Skeletal muscle cell (primary cell): ENCODE measurements around the gene PRR14L.
A peak's percentile ranks its signal among the peaks of the same experiment; 100 is the strongest.
"Not testable (repeated sequence)": the region's sequence is repeated elsewhere in the genome, so short reads cannot be mapped to it uniquely, and the experiment has no call there.

Experiments
- DNase-seq: peaks from one replicate; pipeline ENCODE4 v3.0.0-alpha.2; 2010; ENCODE audit warnings: low read depth
- H3K4me3 ChIP-seq: 2 replicates; pipeline ENCODE4 v1.5.1; 2011; ENCODE audit warnings: low read depth, mild to moderate bottlenecking, control low read depth, low read length, moderate library complexity

Gene PRR14L

GRCh38 chr22:31742682-31743081 is 7.2 kb downstream of the PRR14L start:
- DNase-seq, result no peak
- no peak overlapping the region for H3K4me3 ChIP-seq

DNA sequence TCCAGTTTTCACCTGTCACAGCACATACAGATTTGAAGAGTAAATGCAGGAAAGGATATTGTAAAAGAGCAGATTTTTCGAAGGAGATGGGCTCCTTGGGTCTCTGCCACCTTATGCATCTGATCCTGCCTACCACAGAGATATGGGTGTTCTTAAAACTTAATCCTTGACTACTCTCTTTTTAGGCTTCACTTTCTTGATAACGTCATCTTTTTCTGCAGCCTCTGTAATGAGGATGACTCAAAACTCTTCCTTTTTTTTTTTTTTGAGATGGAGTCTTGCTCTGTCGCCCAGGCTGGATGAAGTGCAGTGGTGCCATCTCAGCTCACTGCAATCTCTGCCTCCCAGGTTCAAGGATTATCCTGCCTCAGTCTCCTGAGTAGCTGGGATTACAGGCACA is 7.8 kb downstream of the PRR14L start:
- DNase-seq, result no peak
- H3K4me3 ChIP-seq, result no peak overlapping the region

DNA sequence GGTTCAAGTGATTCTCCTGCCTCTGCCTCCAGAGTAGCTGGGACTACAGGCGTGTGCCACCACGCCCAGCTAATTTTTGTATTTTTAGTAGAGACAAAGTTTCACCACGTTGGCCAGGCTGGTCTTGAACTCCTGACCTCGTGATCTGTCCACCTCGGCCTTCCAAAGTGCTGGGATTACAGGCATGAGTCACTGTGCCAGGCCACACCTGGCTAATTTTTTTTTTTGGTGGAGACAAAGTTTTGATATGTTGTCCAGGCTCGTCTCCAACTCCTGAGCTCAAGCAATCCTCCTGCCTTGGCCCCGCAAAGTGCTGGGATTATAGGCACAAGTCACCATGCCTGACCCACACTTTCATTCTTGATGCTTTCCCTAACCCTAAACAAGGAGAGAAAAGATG is 9.6 kb downstream of the PRR14L start:
- not testable (repeated sequence) for H3K4me3 ChIP-seq, DNase-seq

DNA sequence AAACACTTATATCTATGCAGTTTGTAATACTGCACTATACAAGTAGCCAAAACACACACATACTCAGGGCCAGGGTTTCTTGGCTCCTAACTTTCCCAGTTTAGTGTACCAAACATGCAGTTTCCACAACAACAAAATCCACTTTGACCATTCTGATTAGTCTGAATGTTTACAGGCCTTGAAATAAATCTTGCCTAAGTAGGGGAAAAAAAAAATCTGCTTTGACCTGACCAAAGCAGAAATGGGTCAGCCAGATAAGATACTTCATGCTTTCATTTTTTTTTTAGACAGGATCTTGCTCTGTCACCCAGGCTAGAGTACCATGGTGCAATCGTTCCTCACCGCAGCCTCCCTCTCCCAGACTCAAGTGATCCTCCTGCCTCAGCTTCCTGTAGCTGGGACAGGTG is 10.1 kb downstream of the PRR14L start:
- DNase-seq, result no peak
- H3K4me3 ChIP-seq, result no peak overlapping the region

GRCh38 chr22:31738566-31738965 is 11.4 kb downstream of the PRR14L start:
- H3K4me3 ChIP-seq, result no peak overlapping the region
- DNase-seq, result no peak

GRCh38 chr22:31737932-31738331 is 12.0 kb downstream of the PRR14L start:
- no peak for DNase-seq
- H3K4me3 ChIP-seq, result no peak overlapping the region

GRCh38 chr22:31736458-31736857 is 13.5 kb downstream of the PRR14L start:
- H3K4me3 ChIP-seq, result no peak overlapping the region
- no peak for DNase-seq

DNA sequence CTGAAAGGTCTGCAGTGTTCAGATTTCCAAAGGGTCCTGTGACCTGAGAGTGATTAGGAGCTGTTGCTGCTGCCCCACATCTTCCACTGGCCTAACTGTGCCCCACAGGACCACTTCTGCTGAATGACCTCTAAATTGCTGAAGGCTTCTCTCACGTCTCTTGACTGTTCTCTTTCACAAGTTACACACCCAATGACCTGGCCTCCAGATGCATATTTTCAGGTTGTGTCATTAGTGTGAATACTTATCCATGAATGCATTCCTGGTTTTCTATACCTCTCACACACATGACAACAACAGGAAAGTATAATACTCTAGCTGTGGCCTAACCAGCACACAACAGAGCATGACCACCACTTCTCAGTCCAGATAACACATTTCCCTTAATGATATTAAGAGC is 15.4 kb downstream of the PRR14L start:
- no peak overlapping the region for H3K4me3 ChIP-seq
- peak; percentile 44 for DNase-seq

- no peak overlapping the region for H3K4me3 ChIP-seq
- no peak for DNase-seq
These were observed 16.3 kb downstream of the PRR14L start for GRCh38 chr22:31733580-31734079.

DNA sequence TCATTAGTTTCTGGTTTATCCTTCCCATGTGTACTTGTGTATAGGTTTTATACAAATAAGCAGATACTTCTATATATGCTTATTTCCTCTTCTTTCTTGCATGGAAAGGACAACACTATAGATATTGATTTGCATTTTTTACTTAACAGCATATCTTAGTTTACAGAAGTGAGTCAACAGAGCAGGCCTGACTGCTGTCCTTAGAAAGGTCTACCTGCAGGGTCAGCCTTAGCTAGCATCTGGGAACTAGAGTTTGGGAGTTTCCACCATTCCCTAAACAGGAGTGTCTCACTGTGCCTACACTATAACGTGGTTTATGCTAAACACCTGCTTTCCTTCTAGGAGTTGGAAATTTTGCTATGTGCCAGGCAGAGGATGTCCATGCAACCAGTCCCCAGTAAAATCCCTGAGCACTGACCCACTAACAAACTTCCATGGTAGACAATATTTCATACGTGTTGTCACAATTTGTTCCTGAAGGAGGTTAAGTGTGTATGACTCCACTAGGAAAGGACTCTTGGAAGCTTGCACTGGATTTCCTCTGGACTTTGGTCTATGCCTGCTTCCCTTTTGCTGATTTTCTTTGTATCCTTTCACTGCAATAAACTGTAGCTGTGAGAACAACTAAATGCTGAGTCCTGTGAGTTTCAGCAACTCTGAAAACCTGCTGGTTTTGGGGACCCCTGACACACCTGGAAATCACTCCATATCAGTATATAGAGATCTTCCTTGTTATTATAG is 17.7 kb downstream of the PRR14L start:
- no peak overlapping the region for H3K4me3 ChIP-seq

GRCh38 chr22:31730344-31730711 is 19.6 kb downstream of the PRR14L start:
- H3K4me3 ChIP-seq, result no peak overlapping the region
- no peak for DNase-seq

More for the DNA sequence above, 17.7 kb downstream of the PRR14L start:
- DNase-seq, result no peak

GRCh38 chr22:31728857-31729256 is 21.1 kb downstream of the PRR14L start:
- H3K4me3 ChIP-seq, result no peak overlapping the region
- no peak for DNase-seq

DNA sequence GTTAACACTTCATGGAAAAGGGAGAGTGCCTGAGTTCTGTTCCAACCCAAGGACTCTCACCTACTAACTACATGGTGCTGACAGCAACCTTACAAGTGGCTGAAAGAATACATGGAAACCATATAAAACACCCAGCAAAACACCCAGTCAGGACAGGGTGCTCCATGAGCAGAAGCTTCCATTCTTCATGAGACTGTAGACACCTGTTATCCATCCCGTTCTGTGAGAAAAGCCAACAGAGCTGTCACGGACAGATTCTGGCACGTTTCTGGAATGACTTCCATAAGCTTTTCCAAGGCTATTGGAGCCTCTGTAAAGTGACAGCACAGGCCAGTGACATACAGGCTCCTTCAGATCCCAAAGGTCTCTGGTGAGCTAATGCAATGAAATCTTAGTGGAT is 23.2 kb downstream of the PRR14L start:
- no peak overlapping the region for H3K4me3 ChIP-seq
- no peak for DNase-seq

DNA sequence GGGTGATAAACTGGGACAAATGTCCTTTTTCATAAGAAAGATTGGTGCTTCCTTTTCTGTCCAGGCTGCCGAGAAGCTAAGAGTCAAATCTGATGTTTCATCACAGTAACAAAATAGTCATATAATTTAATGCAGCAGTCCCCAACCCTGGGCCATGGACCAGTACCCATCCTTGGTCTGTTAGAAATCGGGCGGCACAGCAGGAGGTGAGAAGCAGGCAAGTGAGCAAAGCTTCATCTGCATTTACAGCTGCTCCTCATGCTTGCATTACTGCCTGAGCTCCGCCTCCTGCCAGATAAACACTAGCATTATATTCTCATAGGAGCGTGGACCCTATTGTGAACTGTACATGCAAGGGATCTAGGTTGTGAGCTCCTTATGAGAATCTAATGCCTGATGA is 26.2 kb downstream of the PRR14L start:
- DNase-seq, result no peak
- no peak overlapping the region for H3K4me3 ChIP-seq

- no peak overlapping the region for H3K4me3 ChIP-seq
- no peak for DNase-seq
These were observed 30.0 kb downstream of the PRR14L start for GRCh38 chr22:31719850-31720471.

- DNase-seq, result no peak
- H3K4me3 ChIP-seq, result no peak overlapping the region
These were observed 34.7 kb downstream of the PRR14L start for GRCh38 chr22:31715147-31715778.

DNA sequence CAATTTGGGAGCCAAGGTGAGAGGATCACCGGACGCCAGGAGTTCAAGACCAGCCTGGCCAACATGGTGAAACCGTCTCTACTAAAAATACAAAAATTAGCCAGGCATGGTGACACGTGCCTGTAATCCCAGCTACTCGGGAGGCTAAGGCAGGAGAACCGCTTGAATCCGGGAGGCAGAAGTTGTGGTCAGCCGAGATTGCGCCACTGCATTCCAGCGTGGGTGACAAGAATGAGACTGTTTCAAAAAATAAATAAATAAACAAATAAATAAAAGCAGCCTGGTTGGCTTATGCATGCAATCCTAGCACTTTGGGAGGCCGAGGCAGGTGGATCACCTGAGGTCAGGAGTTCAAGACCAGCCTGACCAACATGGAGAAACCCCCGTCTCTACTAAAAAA is 38.7 kb downstream of the PRR14L start:
- DNase-seq, result not testable (repeated sequence)

DNA sequence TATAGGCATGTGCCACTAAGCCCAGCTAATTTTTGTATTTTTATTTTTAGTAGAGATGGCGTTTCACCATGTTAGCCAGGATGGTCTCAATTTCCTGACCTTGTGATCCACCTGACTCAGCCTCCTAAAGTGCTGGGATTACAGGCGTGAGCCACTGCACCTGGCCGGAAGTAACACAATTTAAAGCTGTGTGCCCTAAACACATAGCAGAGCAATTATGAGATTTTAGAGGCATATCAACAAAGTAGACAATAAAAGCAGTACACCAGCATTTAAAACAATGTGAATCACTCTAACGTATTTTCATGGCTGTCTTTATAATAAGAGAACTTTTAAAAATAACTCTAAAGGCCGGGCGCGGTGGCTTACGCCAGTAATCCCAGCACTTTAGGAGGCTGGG is 42.4 kb downstream of the PRR14L start:
- H3K4me3 ChIP-seq, result no peak overlapping the region
- DNase-seq, result no peak

More for the DNA sequence above, 38.7 kb downstream of the PRR14L start:
- not testable (repeated sequence) for H3K4me3 ChIP-seq

- no peak for DNase-seq
- H3K4me3 ChIP-seq, result no peak overlapping the region
These were observed 54.5 kb downstream of the PRR14L start for GRCh38 chr22:31695423-31695822.

GRCh38 chr22:31694046-31694445 is 55.9 kb downstream of the PRR14L start:
- H3K4me3 ChIP-seq, DNase-seq: not testable (repeated sequence)
